Neural crest cell (in vitro differentiated cells): ENCODE measurements around the gene NXPH4. TPM values are rescaled to one million over a fixed set of nuclear protein-coding genes. Genes with fewer than 3 reads are reported as not detected.

Source experiments
- DNase-seq: peaks from one replicate; pipeline ENCODE4 v3.0.0; 2021; ENCODE audit warnings: low read depth, mixed read lengths, low spot score
- H3K27ac Mint-ChIP-seq: one replicate; pipeline ENCODE4 v1.8.0; 2021; ENCODE audit warnings: mild to moderate bottlenecking, mixed read lengths; ENCODE audit not compliant: unreplicated experiment
- H3K27me3 Mint-ChIP-seq: 2 replicates; pipeline ENCODE4 v1.8.0; 2021; ENCODE audit warnings: low read depth, mild to moderate bottlenecking, mixed read lengths
- H3K36me3 Mint-ChIP-seq: 2 replicates; pipeline ENCODE4 v1.8.0; 2021; ENCODE audit warnings: low read depth, mild to moderate bottlenecking, mixed read lengths
- H3K4me1 Mint-ChIP-seq: 2 replicates; pipeline ENCODE4 v1.8.0; 2021; ENCODE audit warnings: mixed read lengths
- H3K4me3 Mint-ChIP-seq: one replicate; pipeline ENCODE4 v1.8.0; 2021; ENCODE audit warnings: mild to moderate bottlenecking, mixed read lengths
- H3K9me3 Mint-ChIP-seq: 2 replicates; pipeline ENCODE4 v1.8.0; 2021; ENCODE audit warnings: mixed read lengths
- total RNA-seq: library from RNA; stranded (reverse); gene quantifications from 2 replicates; pipeline ENCODE4 v1.2.1, GENCODE V29; 2021
- TF ChIP-seq, protein P1 (sequence below): fragments of 200-600 bp; sonication (generic); conservative IDR thresholded peaks from 2 replicates; pipeline ENCODE4 v1.5.0; 2021; ENCODE audit warnings: antibody characterized with exemption, mild to moderate bottlenecking

The NXPH4 gene
- total RNA-seq, 1 donor from 2014 or later, result 0.91 TPM

DNA sequence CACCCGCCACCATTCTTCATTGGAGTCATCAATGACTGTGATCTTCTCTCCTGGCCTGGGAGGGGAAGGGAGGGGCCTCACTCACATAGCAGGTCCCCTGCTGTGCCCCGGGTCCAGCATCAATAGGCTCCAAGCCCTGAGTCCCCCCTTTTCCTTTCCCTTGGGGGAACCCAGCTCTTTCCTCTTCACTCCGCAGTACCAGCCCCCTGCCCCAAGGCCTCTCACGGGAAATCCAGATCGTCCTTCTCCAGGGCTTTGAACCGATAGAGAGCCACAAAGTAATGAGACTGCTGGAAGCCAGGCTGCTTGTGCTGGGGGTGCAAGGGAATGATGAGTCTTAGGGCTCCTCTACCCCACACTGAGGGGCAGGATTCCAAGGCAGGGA, 27.7 kb downstream of the NXPH4 start:
- TF ChIP-seq, protein P1, sequence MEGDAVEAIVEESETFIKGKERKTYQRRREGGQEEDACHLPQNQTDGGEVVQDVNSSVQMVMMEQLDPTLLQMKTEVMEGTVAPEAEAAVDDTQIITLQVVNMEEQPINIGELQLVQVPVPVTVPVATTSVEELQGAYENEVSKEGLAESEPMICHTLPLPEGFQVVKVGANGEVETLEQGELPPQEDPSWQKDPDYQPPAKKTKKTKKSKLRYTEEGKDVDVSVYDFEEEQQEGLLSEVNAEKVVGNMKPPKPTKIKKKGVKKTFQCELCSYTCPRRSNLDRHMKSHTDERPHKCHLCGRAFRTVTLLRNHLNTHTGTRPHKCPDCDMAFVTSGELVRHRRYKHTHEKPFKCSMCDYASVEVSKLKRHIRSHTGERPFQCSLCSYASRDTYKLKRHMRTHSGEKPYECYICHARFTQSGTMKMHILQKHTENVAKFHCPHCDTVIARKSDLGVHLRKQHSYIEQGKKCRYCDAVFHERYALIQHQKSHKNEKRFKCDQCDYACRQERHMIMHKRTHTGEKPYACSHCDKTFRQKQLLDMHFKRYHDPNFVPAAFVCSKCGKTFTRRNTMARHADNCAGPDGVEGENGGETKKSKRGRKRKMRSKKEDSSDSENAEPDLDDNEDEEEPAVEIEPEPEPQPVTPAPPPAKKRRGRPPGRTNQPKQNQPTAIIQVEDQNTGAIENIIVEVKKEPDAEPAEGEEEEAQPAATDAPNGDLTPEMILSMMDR, result no peak
- Mint-ChIP-seq H3K27me3 (peaks cover 58% of the 10 kb centered on the region), H3K4me1 (peaks cover 39% of the 10 kb centered on the region), H3K36me3 (no peaks in the 10 kb centered on the region), H3K9me3 (no peaks in the 10 kb centered on the region), H3K27ac (no peak overlapping the region), H3K4me3 (peak overlapping the region; percentile 84)
- no peak for DNase-seq

GRCh38 chr12:57247041-57247440, 30.4 kb downstream of the NXPH4 start:
- TF ChIP-seq, protein P1, result no peak
- H3K27me3 Mint-ChIP-seq, result peaks cover 31% of the 10 kb centered on the region
- DNase-seq, result no peak
- H3K9me3 Mint-ChIP-seq, result no peaks in the 10 kb centered on the region
- H3K4me1 Mint-ChIP-seq, result peaks cover 14% of the 10 kb centered on the region
- H3K27ac Mint-ChIP-seq, result no peak overlapping the region
- no peaks in the 10 kb centered on the region for H3K36me3 Mint-ChIP-seq
- no peak overlapping the region for H3K4me3 Mint-ChIP-seq

- no peak overlapping the region for H3K27ac Mint-ChIP-seq
- no peak overlapping the region for H3K4me3 Mint-ChIP-seq
- H3K9me3 Mint-ChIP-seq, result no peaks in the 10 kb centered on the region
- no peaks in the 10 kb centered on the region for H3K36me3 Mint-ChIP-seq
- H3K27me3 Mint-ChIP-seq, result peaks cover 10% of the 10 kb centered on the region
- TF ChIP-seq, protein P1, result no peak
- peaks cover 1% of the 10 kb centered on the region for H3K4me1 Mint-ChIP-seq
- no peak for DNase-seq
These were observed 32.5 kb downstream of the NXPH4 start for GRCh38 chr12:57248934-57249742.

- TF ChIP-seq, protein P1, result no peak
- Mint-ChIP-seq H3K4me3 (no peak overlapping the region), H3K4me1 (no peaks in the 10 kb centered on the region), H3K36me3 (no peaks in the 10 kb centered on the region), H3K9me3 (no peaks in the 10 kb centered on the region), H3K27ac (peak overlapping the region; percentile 19), H3K27me3 (no peaks in the 10 kb centered on the region)
- no peak for DNase-seq
These were observed 33.9 kb downstream of the NXPH4 start for GRCh38 chr12:57250541-57250940.

DNA sequence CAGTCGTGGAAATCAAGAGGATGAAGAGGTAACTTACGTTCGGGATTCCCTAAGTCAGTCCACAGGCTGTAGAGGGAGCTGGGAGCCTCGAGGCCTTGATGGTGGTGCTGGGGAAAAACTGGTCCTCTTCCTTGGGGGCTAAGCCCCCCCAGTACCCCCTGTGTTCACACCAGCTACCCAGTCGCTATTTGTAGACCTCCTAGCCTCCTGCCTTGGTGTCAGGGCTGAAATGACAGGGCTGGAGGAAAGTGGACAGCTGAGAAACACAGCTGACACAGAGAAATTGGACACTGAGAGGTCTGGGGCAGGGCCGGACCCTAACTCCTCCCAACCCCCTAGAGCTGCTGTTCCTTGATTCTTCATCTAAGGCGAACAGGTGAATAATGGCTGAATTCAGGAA, 34.4 kb downstream of the NXPH4 start, which contains the start of gene STAC3:
Gene STAC3, minus strand, starts transcription at position 232 of the 400 bp plus-strand sequence. CDS start 1,551 bp downstream, outside the sequence.
- H3K4me1 Mint-ChIP-seq, result no peaks in the 10 kb centered on the region
- peaks cover 3% of the 10 kb centered on the region for H3K36me3 Mint-ChIP-seq
- H3K27me3 Mint-ChIP-seq, result no peaks in the 10 kb centered on the region
- no peaks in the 10 kb centered on the region for H3K9me3 Mint-ChIP-seq
- H3K4me3 Mint-ChIP-seq, result no peak within 1 kb of the TSS
- DNase-seq, result no peak
- TF ChIP-seq, protein P1, result no peak
- peak within 1 kb of the TSS; percentile 19 for H3K27ac Mint-ChIP-seq
